H1 (cell line): ENCODE data around the gene FAM9B. TPM values are rescaled to one million over a fixed set of nuclear protein-coding genes. Genes with fewer than 3 reads are reported as not detected.

Source experiments
- BACH1 ChIP-seq: IDR thresholded peaks from 2 replicates; pipeline ENCODE4 v1.6.1; 2012; ENCODE audit warnings: low read length, improper control_type of control experiment
- CBX5 ChIP-seq: fragments of 300-800, 300-1000 bp; sonication (generic); IDR thresholded peaks from 2 replicates; pipeline ENCODE4 v1.7.1; 2016; ENCODE audit warnings: antibody characterized with exemption, low read length, low read depth
- CEBPB ChIP-seq: IDR thresholded peaks from 2 replicates; pipeline ENCODE4 v1.6.1; 2012; ENCODE audit warnings: low read depth, low read length
- CHD1 ChIP-seq: IDR thresholded peaks from 2 replicates; pipeline ENCODE4 v1.6.1; 2012; ENCODE audit warnings: low read depth, low read length, improper control_type of control experiment
- CHD7 ChIP-seq: fragments of 300-600 bp; sonication (generic); IDR thresholded peaks from 2 replicates; pipeline ENCODE4 v1.7.1; 2012; ENCODE audit warnings: low read length, moderate library complexity, mild to moderate bottlenecking, inconsistent platforms; ENCODE audit not compliant: insufficient replicate concordance
- FOSL1 ChIP-seq: IDR thresholded peaks from 2 replicates; pipeline ENCODE4 v1.6.1; 2011; ENCODE audit warnings: mild to moderate bottlenecking, low read depth, low read length, moderate library complexity; ENCODE audit not compliant: insufficient read depth
- GABPA ChIP-seq: IDR thresholded peaks from 2 replicates; pipeline ENCODE4 v1.6.1; 2011; ENCODE audit warnings: mild to moderate bottlenecking, low read length, moderate library complexity, borderline replicate concordance; ENCODE audit not compliant: insufficient read depth
- HDAC2 ChIP-seq, 2 experiments: fragments of 300-600 bp in 1 of 2; sonication (generic) in 1 of 2; IDR thresholded peaks; 2 replicates each; pipeline ENCODE4 v1.6.1; 2011 to 2012; ENCODE audit warnings: low read depth in 2 of 2, low read length in 2 of 2, mild to moderate bottlenecking in 2 of 2, moderate library complexity in 2 of 2, borderline replicate concordance in 1 of 2, inconsistent platforms in 1 of 2
- SUZ12 ChIP-seq: fragments of 200-600 bp; sonication (generic); IDR thresholded peaks from 2 replicates; pipeline ENCODE4 v1.6.1; 2012; ENCODE audit warnings: mild to moderate bottlenecking, inconsistent platforms, low read length, moderate library complexity, mixed read lengths
- TAF1 ChIP-seq: IDR thresholded peaks from 2 replicates; pipeline ENCODE4 v1.6.1; 2011; ENCODE audit warnings: mild to moderate bottlenecking, low read depth, low read length
- TCF12 ChIP-seq: IDR thresholded peaks from 2 replicates; pipeline ENCODE4 v1.6.1; 2011; ENCODE audit warnings: low read depth, mild to moderate bottlenecking, low read length
- polyA plus RNA-seq, 7 experiments: library from polyadenylated mRNA; depleted of rRNA in 3 of 7; stranded (reverse) in 5 of 7; unstranded in 2 of 7; fragments of >200 nt in 5 of 7; fragments of 200-250 nt in 2 of 7; gene quantifications; 1 replicate in 5 of 7; 2 replicates in 1 of 7; 4 replicates in 1 of 7; pipeline versions ENCODE4 v1.2.1 to v1.2.3, GENCODE V29; 2011 to 2013; ENCODE audit warnings: missing spikeins in 2 of 7, mixed read lengths in 2 of 7
- total RNA-seq: library from RNA; stranded (reverse); fragmentation: NEBNext Ultra II Directional; extraction: Animal tissue kit (Norgen Biotek cat#: 25700); gene quantifications from 2 replicates; pipeline ENCODE4 v1.2.1, GENCODE V29; 2021

FAM9B gene
- total and polyA plus RNA-seq, 2 of the 8 experiments (the other 6 are each of a cell fraction or from before 2014, with no cell fraction given), result not detected

GRCh38 chrX:9038244-9038643, 4.3 kb upstream of the FAM9B start (continued):
- TF ChIP-seq CHD7, result no peak
- TF ChIP-seq FOSL1, result no peak
- no peak for TF ChIP-seq BACH1
- TF ChIP-seq CEBPB, result no peak
- no peak for TF ChIP-seq HDAC2 (IDR thresholded peaks at IDR 0.05; ENCODE audit: borderline replicate concordance in 1 of 2, low read depth in 2 of 2, low read length in 2 of 2)
- TF ChIP-seq CBX5, result no peak
- TF ChIP-seq SUZ12, result no peak
- TF ChIP-seq TCF12, result no peak
- TF ChIP-seq CHD1, result no peak
- TF ChIP-seq TAF1, result no peak
- TF ChIP-seq GABPA, result no peak
